Measurements from ENCODE around the gene PRKAG2. TPM values are rescaled to one million over a fixed set of nuclear protein-coding genes. Genes with fewer than 3 reads are reported as not detected.
A peak's percentile ranks its signal among the peaks of the same experiment; 100 is the strongest.

Gene PRKAG2
- total RNA-seq, 8 experiments from 2014 or later, result 6.3 to 13.4 (median 8.5) TPM

GRCh38 chr7:151897161-151897731 lies 20.3 kb upstream of the PRKAG2 start:
- in situ Hi-C loops (cut with MboI; ENCODE audit: low pct_unique_long_range_greater_than_20kb in 2 of 9, low sequenced_read_pairs in 9 of 9, unreplicated experiment in 9 of 9), result no loop called here
- Histone ChIP-seq H3K27ac (no peak overlapping the region), H3K4me1 (replicated peaks in 1 of 2) (peaks cover 20% of the 10 kb centered on the region in 2 donors), H3K4me3 (no peak overlapping the region)
- peak in 6 of 8 experiments; percentile 18 to 31 (median 22) for ATAC-seq (replicated peaks in 6 of 8)
- WGBS, 10 experiments, result 6 to 64% (median 57%) methylated on average over 3 to 10 of the region's 16 CpGs; no CpG with 5 or more reads in 4 of the 10 experiments

DNA sequence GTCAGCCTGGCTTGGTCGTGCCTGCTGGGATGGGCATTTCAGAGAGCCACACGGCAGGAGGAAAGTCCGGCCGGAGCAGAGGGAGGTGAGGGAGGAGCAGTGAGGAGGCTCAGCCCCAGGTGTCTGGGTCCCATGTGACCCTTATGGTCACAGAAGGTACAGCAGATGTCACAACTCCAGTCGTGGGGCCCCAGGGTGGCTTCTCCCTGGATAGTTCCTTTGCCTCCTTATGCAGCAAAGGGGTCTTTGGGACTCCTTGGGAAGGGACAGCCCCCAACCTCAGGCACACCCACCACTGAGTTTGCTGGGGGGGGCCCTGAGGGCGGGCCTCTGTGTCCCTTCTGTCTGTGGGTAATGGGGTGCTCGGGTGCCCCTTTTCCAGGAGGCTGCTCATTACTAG lies 19.6 kb upstream of the PRKAG2 start:
- no peak overlapping the region for H3K27ac ChIP-seq
- 47 to 85% (median 82%) methylated on average over 3 to 6 of the region's 7 CpGs; no CpG with 5 or more reads in 7 of the 10 experiments for WGBS, 10 experiments
- no peak for ATAC-seq (replicated peaks in 6 of 8)
- H3K4me3 ChIP-seq, result no peak overlapping the region
- in situ Hi-C loops (cut with MboI; ENCODE audit: low pct_unique_long_range_greater_than_20kb in 2 of 9, low sequenced_read_pairs in 9 of 9, unreplicated experiment in 9 of 9), result no loop called here
- peaks cover 15 to 19% of the 10 kb centered on the region in 2 donors for H3K4me1 ChIP-seq (replicated peaks in 1 of 2)

- H3K4me3 ChIP-seq, result no peak overlapping the region
- WGBS, 10 experiments, result 71 to 100% (median 100%) methylated on average over 1 of the region's 4 CpGs; no CpG with 5 or more reads in 5 of the 10 experiments
- no peak overlapping the region for H3K27ac ChIP-seq
- H3K4me1 ChIP-seq (replicated peaks in 1 of 2), result peaks cover 11 to 15% of the 10 kb centered on the region in 2 donors
- in situ Hi-C loops (cut with MboI; ENCODE audit: low pct_unique_long_range_greater_than_20kb in 2 of 9, low sequenced_read_pairs in 9 of 9, unreplicated experiment in 9 of 9), result no loop called here
- ATAC-seq (replicated peaks in 6 of 8), result peak in 5 of 8 experiments; percentile 65 to 78 (median 71)
These were observed 19.2 kb upstream of the PRKAG2 start for GRCh38 chr7:151896086-151896485.

- Histone ChIP-seq H3K27ac (no peak overlapping the region), H3K4me1 (replicated peaks in 1 of 2) (peaks cover 7 to 11% of the 10 kb centered on the region in 2 donors), H3K4me3 (no peak overlapping the region)
- 40 to 100% (median 65%) methylated on average over 1 to 3 of the region's 10 CpGs; no CpG with 5 or more reads in 4 of the 10 experiments for WGBS, 10 experiments
- in situ Hi-C loops (cut with MboI; ENCODE audit: low pct_unique_long_range_greater_than_20kb in 2 of 9, low sequenced_read_pairs in 9 of 9, unreplicated experiment in 9 of 9), result no loop called here
- ATAC-seq (replicated peaks in 6 of 8), result peak in 7 of 8 experiments; percentile 33 to 96 (median 90)
These were observed 18.7 kb upstream of the PRKAG2 start for GRCh38 chr7:151895631-151896031.

GRCh38 chr7:151895008-151895630 lies 18.2 kb upstream of the PRKAG2 start:
- ATAC-seq (replicated peaks in 6 of 8), result no peak

DNA sequence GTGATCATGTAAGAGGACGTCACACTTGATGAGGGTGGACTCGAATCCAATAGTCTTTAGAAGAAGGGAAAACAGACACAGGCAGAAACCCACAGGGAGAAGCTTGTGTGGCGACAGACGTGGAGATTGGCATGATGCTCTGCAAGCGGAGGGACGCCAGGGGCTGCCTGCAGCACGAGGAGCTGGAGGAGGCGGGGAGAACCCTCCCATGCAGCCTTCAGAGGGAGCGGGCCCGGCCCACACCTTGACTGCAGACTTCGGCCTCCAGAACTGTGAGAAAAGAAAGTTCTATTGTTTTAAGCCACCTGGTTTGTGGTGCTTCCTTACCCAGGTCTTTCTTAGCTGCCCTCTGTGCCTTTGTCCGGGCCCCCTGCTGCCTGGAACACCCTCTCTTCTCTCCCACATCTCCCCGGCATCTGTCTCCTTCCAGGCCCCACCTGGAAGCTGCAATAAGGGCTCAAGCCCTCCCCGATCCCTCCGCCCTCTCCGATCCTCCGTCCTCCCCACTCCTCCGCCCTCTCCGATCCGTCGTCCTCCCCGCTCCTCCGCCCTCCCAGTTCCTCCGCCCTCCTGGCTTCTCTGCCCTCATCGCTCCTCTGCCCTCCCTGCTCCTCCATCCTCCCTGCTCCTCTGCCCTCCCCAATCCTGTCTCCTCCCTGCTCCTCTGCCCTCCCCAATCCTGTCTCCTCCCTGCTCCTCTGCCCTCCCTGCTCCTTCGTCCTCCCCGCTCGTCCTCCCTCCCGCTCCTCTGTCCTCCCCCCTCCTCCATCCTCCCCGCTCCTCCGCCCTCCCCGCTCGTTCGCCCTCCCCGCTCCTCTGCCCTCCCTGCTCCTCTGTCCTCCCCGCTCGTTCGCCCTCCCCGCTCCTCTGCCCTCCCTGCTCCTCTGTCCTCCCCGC lies 17.4 kb upstream of the PRKAG2 start:
- Histone ChIP-seq H3K4me3 (no peak overlapping the region), H3K4me1 (replicated peaks in 1 of 2) (peaks cover 15 to 16% of the 10 kb centered on the region in 2 donors), H3K27ac (no peak overlapping the region)
- 47 to 100% (median 70%) methylated on average over 1 to 3 of the region's 40 CpGs; no CpG with 5 or more reads in 5 of the 10 experiments for WGBS, 10 experiments
- no peak for ATAC-seq (replicated peaks in 6 of 8)
- in situ Hi-C loops (cut with MboI; ENCODE audit: low pct_unique_long_range_greater_than_20kb in 2 of 9, low sequenced_read_pairs in 9 of 9, unreplicated experiment in 9 of 9), result no loop called here

More at GRCh38 chr7:151895008-151895630, 18.2 kb upstream of the PRKAG2 start:
- 80 to 100% (median 100%) methylated on average over 1 to 5 of the region's 21 CpGs; no CpG with 5 or more reads in 5 of the 10 experiments for WGBS, 10 experiments
- in situ Hi-C loops (cut with MboI; ENCODE audit: low pct_unique_long_range_greater_than_20kb in 2 of 9, low sequenced_read_pairs in 9 of 9, unreplicated experiment in 9 of 9), result no loop called here
- Histone ChIP-seq H3K4me1 (replicated peaks in 1 of 2) (peaks cover 10 to 12% of the 10 kb centered on the region in 2 donors), H3K4me3 (no peak overlapping the region), H3K27ac (no peak overlapping the region)

- peaks cover 24 to 25% of the 10 kb centered on the region in 2 donors for H3K4me1 ChIP-seq (replicated peaks in 1 of 2)
- ATAC-seq (replicated peaks in 6 of 8), result no peak
- WGBS, 10 experiments, result 0 to 100% (median 83%) methylated on average over 1 to 3 of the region's 9 CpGs; no CpG with 5 or more reads in 5 of the 10 experiments
- no peak overlapping the region for H3K4me3 ChIP-seq
- H3K27ac ChIP-seq, result no peak overlapping the region
- in situ Hi-C loops (cut with MboI; ENCODE audit: low pct_unique_long_range_greater_than_20kb in 2 of 9, low sequenced_read_pairs in 9 of 9, unreplicated experiment in 9 of 9), result no loop called here
These were observed 16.5 kb upstream of the PRKAG2 start for GRCh38 chr7:151893405-151893923.

GRCh38 chr7:151891753-151892152 lies 14.8 kb upstream of the PRKAG2 start:
- Histone ChIP-seq H3K27ac (no peak overlapping the region), H3K4me1 (replicated peaks in 1 of 2) (peaks cover 25 to 27% of the 10 kb centered on the region in 2 donors), H3K4me3 (no peak overlapping the region)
- 14 to 89% (median 60%) methylated on average over 1 to 8 of the region's 9 CpGs; no CpG with 5 or more reads in 1 of the 10 experiments for WGBS, 10 experiments
- in situ Hi-C loops (cut with MboI; ENCODE audit: low pct_unique_long_range_greater_than_20kb in 2 of 9, low sequenced_read_pairs in 9 of 9, unreplicated experiment in 9 of 9), result no loop called here
- no peak for ATAC-seq (replicated peaks in 6 of 8)

DNA sequence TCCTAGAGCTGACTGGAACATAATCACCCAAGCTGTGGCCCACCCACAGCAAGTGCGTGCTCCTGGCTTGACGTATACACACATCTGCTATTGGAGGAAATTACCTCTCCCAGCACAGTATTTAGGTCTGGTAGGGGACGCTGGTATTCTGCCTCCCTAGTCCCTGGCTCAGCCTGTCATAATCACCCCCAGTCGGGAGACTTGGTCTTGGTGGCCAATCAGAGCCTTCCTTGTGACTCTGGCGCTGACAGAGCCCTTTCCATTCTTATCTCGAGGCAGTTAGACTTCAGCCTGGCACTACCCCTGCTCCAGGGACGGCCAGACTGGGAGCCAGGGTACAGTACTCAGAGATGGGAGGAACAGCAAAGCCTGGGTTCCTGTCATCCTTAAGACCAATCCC lies 14.3 kb upstream of the PRKAG2 start:
- Histone ChIP-seq H3K4me3 (no peak overlapping the region), H3K4me1 (replicated peaks in 1 of 2) (peaks cover 25 to 27% of the 10 kb centered on the region in 2 donors), H3K27ac (no peak overlapping the region)
- 0 to 93% (median 78%) methylated on average over 2 to 4 of the region's 7 CpGs; no CpG with 5 or more reads in 4 of the 10 experiments for WGBS, 10 experiments
- in situ Hi-C loops (cut with MboI; ENCODE audit: low pct_unique_long_range_greater_than_20kb in 2 of 9, low sequenced_read_pairs in 9 of 9, unreplicated experiment in 9 of 9), result no loop called here
- ATAC-seq (replicated peaks in 6 of 8), result no peak

GRCh38 chr7:151890355-151891004 lies 13.6 kb upstream of the PRKAG2 start:
- in situ Hi-C loops (cut with MboI; ENCODE audit: low pct_unique_long_range_greater_than_20kb in 2 of 9, low sequenced_read_pairs in 9 of 9, unreplicated experiment in 9 of 9), result no loop called here
- Histone ChIP-seq H3K4me3 (no peak overlapping the region), H3K27ac (no peak overlapping the region), H3K4me1 (replicated peaks in 1 of 2) (peaks cover 22 to 25% of the 10 kb centered on the region in 2 donors)
- peak in 2 of 8 experiments; percentile 32 to 42 for ATAC-seq (replicated peaks in 6 of 8)
- 31 to 90% (median 73%) methylated on average over 2 to 6 of the region's 12 CpGs; no CpG with 5 or more reads in 2 of the 10 experiments for WGBS, 10 experiments

GRCh38 chr7:151889406-151890354 lies 12.8 kb upstream of the PRKAG2 start:
- in situ Hi-C loops (cut with MboI; ENCODE audit: low pct_unique_long_range_greater_than_20kb in 2 of 9, low sequenced_read_pairs in 9 of 9, unreplicated experiment in 9 of 9), result no loop called here
- H3K4me3 ChIP-seq, result no peak overlapping the region
- no peak for ATAC-seq (replicated peaks in 6 of 8)
- WGBS, 10 experiments, result 57 to 93% (median 83%) methylated on average over 1 to 15 of the region's 21 CpGs; no CpG with 5 or more reads in 3 of the 10 experiments
- peaks cover 22 to 25% of the 10 kb centered on the region in 2 donors for H3K4me1 ChIP-seq (replicated peaks in 1 of 2)
- H3K27ac ChIP-seq, result peak overlapping the region in 1 of 2 donors; percentile 74
